ENCODE measurements around the gene SARS1. TPM values are rescaled to one million over a fixed set of nuclear protein-coding genes. Genes with fewer than 3 reads are reported as not detected.
A peak's percentile ranks its signal among the peaks of the same experiment; 100 is the strongest.

The SARS1 gene
- total and polyA plus RNA-seq, 2 experiments from 2014 or later = 158 to 180 TPM

DNA sequence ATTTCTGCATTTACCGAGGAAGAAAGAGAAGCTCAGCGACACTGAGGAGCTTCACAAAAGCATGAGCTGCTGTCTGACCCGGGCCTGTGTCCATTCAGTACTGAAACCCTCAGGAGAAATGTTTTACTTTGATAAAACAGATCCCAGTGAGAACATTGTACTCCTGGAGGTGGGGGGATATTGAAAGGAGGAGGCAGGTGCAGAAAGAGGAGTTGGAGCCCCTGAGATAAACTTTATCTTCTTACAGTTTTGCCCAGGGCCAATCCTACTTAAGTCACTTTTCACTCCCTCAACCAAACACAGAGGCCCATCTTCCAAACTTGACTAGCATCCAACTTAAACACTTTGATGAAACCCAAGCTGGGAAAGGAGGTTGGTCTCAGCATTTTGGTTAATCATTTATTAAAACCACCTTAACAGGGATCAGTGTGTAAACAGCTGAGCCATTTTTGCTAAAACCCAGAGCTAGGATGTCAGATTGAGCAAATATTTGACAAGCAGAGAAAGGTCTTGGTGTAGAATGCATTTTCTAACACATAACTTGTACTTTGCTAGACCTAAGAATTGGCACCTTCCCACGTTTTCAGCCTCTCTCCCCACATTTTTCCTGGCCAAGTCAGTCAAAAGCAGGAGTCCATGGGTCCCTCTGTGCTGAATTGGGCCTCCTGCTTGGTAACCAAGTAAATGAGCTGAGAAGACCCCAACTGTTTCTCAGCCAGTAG is 32.5 kb upstream of the SARS1 start:
- Histone ChIP-seq H3K9me3 (ENCODE audit: low read depth) (no peaks in the 10 kb centered on the region), H2AFZ (no peak overlapping the region), H3K36me3 (replicated peaks; ENCODE audit: insufficient read depth, low read depth) (no peaks in the 10 kb centered on the region), H3K27me3 (no peaks in the 10 kb centered on the region), H3K79me2 (no peaks in the 10 kb centered on the region), H3K4me2 (peak overlapping the region; percentile 30), H3K4me1 (ENCODE audit: insufficient read depth) (peaks cover 18% of the 10 kb centered on the region), H3K9me2 (replicated peaks; ENCODE audit: insufficient read depth) (no peaks in the 10 kb centered on the region), H3K4me3 (no peak overlapping the region), H4K20me1 (ENCODE audit: insufficient read depth, poor library complexity, severe bottlenecking) (no peaks in the 10 kb centered on the region), H3K27ac (peak overlapping the region; percentile 63)
- TF ChIP-seq EZH2phosphoT487 (IDR thresholded peaks at IDR 0.05; ENCODE audit: low read depth, severe bottlenecking, unreplicated experiment) (no peak), EZH2 (IDR thresholded peaks at IDR 0.05; ENCODE audit: borderline replicate concordance) (no peak)
- TF ChIP-seq, protein P1, sequence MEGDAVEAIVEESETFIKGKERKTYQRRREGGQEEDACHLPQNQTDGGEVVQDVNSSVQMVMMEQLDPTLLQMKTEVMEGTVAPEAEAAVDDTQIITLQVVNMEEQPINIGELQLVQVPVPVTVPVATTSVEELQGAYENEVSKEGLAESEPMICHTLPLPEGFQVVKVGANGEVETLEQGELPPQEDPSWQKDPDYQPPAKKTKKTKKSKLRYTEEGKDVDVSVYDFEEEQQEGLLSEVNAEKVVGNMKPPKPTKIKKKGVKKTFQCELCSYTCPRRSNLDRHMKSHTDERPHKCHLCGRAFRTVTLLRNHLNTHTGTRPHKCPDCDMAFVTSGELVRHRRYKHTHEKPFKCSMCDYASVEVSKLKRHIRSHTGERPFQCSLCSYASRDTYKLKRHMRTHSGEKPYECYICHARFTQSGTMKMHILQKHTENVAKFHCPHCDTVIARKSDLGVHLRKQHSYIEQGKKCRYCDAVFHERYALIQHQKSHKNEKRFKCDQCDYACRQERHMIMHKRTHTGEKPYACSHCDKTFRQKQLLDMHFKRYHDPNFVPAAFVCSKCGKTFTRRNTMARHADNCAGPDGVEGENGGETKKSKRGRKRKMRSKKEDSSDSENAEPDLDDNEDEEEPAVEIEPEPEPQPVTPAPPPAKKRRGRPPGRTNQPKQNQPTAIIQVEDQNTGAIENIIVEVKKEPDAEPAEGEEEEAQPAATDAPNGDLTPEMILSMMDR (IDR thresholded peaks at IDR 0.05; ENCODE audit: poor library complexity) = no peak
- DNase-seq (ENCODE audit: low spot score) = peak; percentile 51
- WGBS (ENCODE audit: low lambda C conversion rate, missing lambda C conversion rate) = 27% methylated on average over 4 of the region's 4 CpGs

DNA sequence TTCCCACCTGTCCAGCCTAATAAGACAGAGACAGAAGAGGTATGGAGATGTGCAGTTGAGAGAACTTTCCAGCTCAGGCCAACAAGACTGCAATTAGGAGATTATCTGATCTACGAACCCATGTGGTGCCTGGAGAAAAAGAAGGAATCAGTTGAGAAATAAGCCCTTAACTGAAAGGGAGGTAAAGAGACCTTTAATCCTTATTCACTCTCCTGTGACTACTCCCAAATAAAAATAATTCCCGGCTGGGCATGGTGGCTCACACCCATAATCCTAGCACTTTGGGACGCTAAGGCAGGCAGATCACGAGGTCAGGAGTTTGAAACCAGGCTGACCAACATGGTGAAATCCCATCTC is 31.9 kb upstream of the SARS1 start:
- H3K4me3 ChIP-seq = no peak overlapping the region
- no peaks in the 10 kb centered on the region for H4K20me1 ChIP-seq (ENCODE audit: insufficient read depth, poor library complexity, severe bottlenecking)
- H3K27ac ChIP-seq = peak overlapping the region; percentile 63
- DNase-seq (ENCODE audit: low spot score) = no peak
- 35% methylated on average over 4 of the region's 4 CpGs for WGBS (ENCODE audit: low lambda C conversion rate, missing lambda C conversion rate)
- no peaks in the 10 kb centered on the region for H3K9me3 ChIP-seq (ENCODE audit: low read depth)
- no peaks in the 10 kb centered on the region for H3K36me3 ChIP-seq (replicated peaks; ENCODE audit: insufficient read depth, low read depth)
- peaks cover 18% of the 10 kb centered on the region for H3K4me1 ChIP-seq (ENCODE audit: insufficient read depth)
- TF ChIP-seq EZH2 (IDR thresholded peaks at IDR 0.05; ENCODE audit: borderline replicate concordance) = no peak
- TF ChIP-seq, protein P1 (IDR thresholded peaks at IDR 0.05; ENCODE audit: poor library complexity) = no peak
- no peak for TF ChIP-seq EZH2phosphoT487 (IDR thresholded peaks at IDR 0.05; ENCODE audit: low read depth, severe bottlenecking, unreplicated experiment)
- H3K79me2 ChIP-seq = no peaks in the 10 kb centered on the region
- peak overlapping the region; percentile 10 for H3K4me2 ChIP-seq
- H2AFZ ChIP-seq = no peak overlapping the region
- no peaks in the 10 kb centered on the region for H3K9me2 ChIP-seq (replicated peaks; ENCODE audit: insufficient read depth)
- no peaks in the 10 kb centered on the region for H3K27me3 ChIP-seq

DNA sequence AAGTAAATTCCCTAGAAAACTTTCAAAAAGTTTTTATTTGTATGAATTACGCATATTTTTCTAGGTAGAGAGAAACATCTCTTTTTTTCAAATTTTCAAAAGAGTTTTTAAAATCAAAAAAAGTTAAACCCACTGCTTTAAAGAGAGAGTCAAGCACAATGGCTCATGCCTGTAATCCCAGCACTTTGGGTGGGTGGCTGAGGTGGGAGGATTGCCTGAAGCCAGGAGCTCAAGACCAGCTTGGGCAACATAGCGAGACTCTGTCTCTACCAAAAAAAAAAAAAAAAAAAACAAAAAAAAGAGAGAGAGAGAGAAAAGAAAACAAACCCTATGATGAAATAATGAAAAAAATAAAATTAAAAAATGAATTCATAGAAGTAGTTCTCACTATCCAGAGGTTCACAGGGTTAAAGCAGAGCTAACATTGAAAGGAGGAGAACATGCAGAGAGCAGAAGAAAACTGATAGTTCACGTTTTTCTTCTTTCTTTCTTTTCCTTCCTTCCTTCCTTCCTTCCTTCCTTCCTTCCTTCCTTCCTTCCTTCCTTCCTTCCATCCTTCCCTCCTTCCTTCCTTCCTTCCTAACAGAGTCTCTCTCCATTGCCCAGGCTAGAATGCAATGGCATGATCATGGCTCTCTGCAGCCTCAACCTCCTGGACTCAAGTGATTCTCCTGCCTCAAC is 30.5 kb upstream of the SARS1 start:
- TF ChIP-seq, protein P1 (IDR thresholded peaks at IDR 0.05; ENCODE audit: poor library complexity) = no peak
- TF ChIP-seq EZH2phosphoT487 (IDR thresholded peaks at IDR 0.05; ENCODE audit: low read depth, severe bottlenecking, unreplicated experiment) = no peak
- TF ChIP-seq EZH2 (IDR thresholded peaks at IDR 0.05; ENCODE audit: borderline replicate concordance) = no peak
- Histone ChIP-seq H3K9me3 (ENCODE audit: low read depth) (no peaks in the 10 kb centered on the region), H3K27ac (no peak overlapping the region), H3K79me2 (no peaks in the 10 kb centered on the region), H4K20me1 (ENCODE audit: insufficient read depth, poor library complexity, severe bottlenecking) (no peaks in the 10 kb centered on the region), H3K4me1 (ENCODE audit: insufficient read depth) (peaks cover 18% of the 10 kb centered on the region), H3K4me3 (no peak overlapping the region), H3K36me3 (replicated peaks; ENCODE audit: insufficient read depth, low read depth) (no peaks in the 10 kb centered on the region), H3K4me2 (no peak overlapping the region), H2AFZ (no peak overlapping the region), H3K27me3 (no peaks in the 10 kb centered on the region), H3K9me2 (replicated peaks; ENCODE audit: insufficient read depth) (no peaks in the 10 kb centered on the region)
- WGBS (ENCODE audit: low lambda C conversion rate, missing lambda C conversion rate) = 93% methylated on average over 3 of the region's 3 CpGs
- DNase-seq (ENCODE audit: low spot score) = no peak

Measured in hepatocyte (in vitro differentiated cells).